A549 (cell line): ENCODE data around the gene MAGI2. TPM values are rescaled to one million over a fixed set of nuclear protein-coding genes. Genes with fewer than 3 reads are reported as not detected.

ENCODE experiments used
- ATAC-seq, 2 experiments: fragments of 200-7000 bp in 1 of 2; fragments of >200 bp in 1 of 2; cut with Nextera tagmentation in 1 of 2; cut with Tn5 transposase in 1 of 2; 3 replicates each; pipeline versions ENCODE4 v1.8.0 to v1.9.1; 2018 to 2020; ENCODE audit warnings: mild to moderate bottlenecking in 1 of 2, moderate library complexity in 1 of 2
- CTCF ChIA-PET: fragments of 300-600 bp; sonication (Branson Sonifier 250); formaldehyde crosslinking; extraction: SDS; loops from one replicate; lab custom pipeline; 2021; ENCODE audit warnings: antibody characterized with exemption, inconsistent platforms; lab: Yijun Ruan, JAX
- POLR2A ChIA-PET: fragments of 350-600 bp; formaldehyde crosslinking; extraction: SDS; loops from one replicate; lab custom pipeline; 2021; ENCODE audit warnings: antibody characterized with exemption, inconsistent platforms; lab: Yijun Ruan, JAX
- DNase-seq, 2 experiments: peaks; one replicate each; pipeline versions ENCODE4 v3.0.0 to v3.0.0-alpha.2; 2011 to 2016; ENCODE audit warnings: low read depth in 1 of 2, low spot score in 1 of 2
- FAIRE-seq: peaks from 2 replicates; lab custom pipeline; 2011; peaks lifted over from hg19 to GRCh38; lab: Jason Lieb, UNC
- H3K27ac ChIP-seq, 2 experiments: fragments of >200 bp; sonication (Bioruptor Twin); formaldehyde crosslinking; 3 replicates each; pipeline ENCODE4 v1.5.1; 2016 to 2017
- H3K4me1 ChIP-seq: fragments of >200 bp; sonication (Bioruptor Twin); formaldehyde crosslinking; 3 replicates; pipeline ENCODE4 v1.6.1; 2016
- H3K4me2 ChIP-seq: fragments of >200 bp; sonication (Bioruptor Twin); formaldehyde crosslinking; 3 replicates; pipeline ENCODE4 v1.6.1; 2016
- H3K4me3 ChIP-seq: fragments of >200 bp; sonication (Bioruptor Twin); formaldehyde crosslinking; 3 replicates; pipeline ENCODE4 v1.5.1; 2016
- H3K9me3 ChIP-seq: fragments of >200 bp; sonication (Bioruptor Twin); formaldehyde crosslinking; 3 replicates; pipeline ENCODE4 v1.6.1; 2016
- BHLHE40 ChIP-seq: IDR thresholded peaks from 2 replicates; pipeline ENCODE4 v1.6.1; 2012; ENCODE audit warnings: low read depth, low read length, inconsistent platforms
- CBX8 ChIP-seq: fragments of 200-600 bp; sonication (generic); IDR thresholded peaks from 2 replicates; pipeline ENCODE4 v1.6.1; 2016
- EHF ChIP-seq: fragments of 250-450 bp; sonication (Bioruptor Pico); IDR thresholded peaks from 2 replicates; pipeline ENCODE4 v1.5.0; 2020; ENCODE audit warnings: mild to moderate bottlenecking
- EHMT2 ChIP-seq: fragments of 200-600 bp; sonication (generic); IDR thresholded peaks from 2 replicates; pipeline ENCODE4 v1.6.1; 2016; ENCODE audit warnings: antibody characterized with exemption, low read depth, mild to moderate bottlenecking, moderate library complexity
- GATA3 ChIP-seq: IDR thresholded peaks from 2 replicates; pipeline ENCODE4 v1.6.1; 2012; ENCODE audit warnings: borderline replicate concordance
- HEYL ChIP-seq: fragments of 250-450 bp; sonication (Bioruptor Pico); IDR thresholded peaks from 2 replicates; pipeline ENCODE4 v1.8.0; 2021; ENCODE audit warnings: mild to moderate bottlenecking, moderate library complexity
- HOXB13 ChIP-seq: fragments of 250-450 bp; sonication (Bioruptor Pico); IDR thresholded peaks from 2 replicates; pipeline ENCODE4 v1.5.0; 2020; ENCODE audit warnings: low read depth, mild to moderate bottlenecking, moderate library complexity
- JUN ChIP-seq, 2 experiments: fragments of >200 bp; sonication (Bioruptor Twin); formaldehyde crosslinking; IDR thresholded peaks; 2 replicates in 1 of 2; 3 replicates in 1 of 2; pipeline ENCODE4 v1.6.1; 2016 to 2017
- KDM1A ChIP-seq: fragments of 200-600 bp; sonication (generic); IDR thresholded peaks from 2 replicates; pipeline ENCODE4 v1.6.1; 2016; ENCODE audit warnings: low read depth, mild to moderate bottlenecking
- MAFK ChIP-seq: fragments of 450-650 bp; IDR thresholded peaks from 2 replicates; pipeline ENCODE4 v1.6.1; 2014; ENCODE audit not compliant: partially characterized antibody
- MAZ ChIP-seq: fragments of 150-350 bp; IDR thresholded peaks from 2 replicates; pipeline ENCODE4 v1.6.1; 2014; ENCODE audit warnings: antibody characterized with exemption, low read depth, low read length, borderline replicate concordance
- MYC ChIP-seq: IDR thresholded peaks from 2 replicates; pipeline ENCODE4 v1.6.1; 2012; ENCODE audit warnings: mild to moderate bottlenecking, inconsistent platforms, low read length, improper control_type of control experiment, borderline replicate concordance
- NPAS2 ChIP-seq: fragments of 250-450 bp; sonication (Bioruptor Pico); IDR thresholded peaks from 2 replicates; pipeline ENCODE4 v1.8.0; 2022; ENCODE audit warnings: mild to moderate bottlenecking, moderate library complexity, borderline replicate concordance
- PHF8 ChIP-seq: fragments of 200-600 bp; sonication (generic); IDR thresholded peaks from 2 replicates; pipeline ENCODE4 v1.6.1; 2016; ENCODE audit warnings: low read depth, mild to moderate bottlenecking, antibody characterized with exemption, moderate library complexity, borderline replicate concordance
- POLR2A ChIP-seq: IDR thresholded peaks from 2 replicates; pipeline ENCODE4 v1.6.1; 2012; ENCODE audit warnings: mild to moderate bottlenecking, low read length
- RAD21 ChIP-seq, 2 experiments: fragments of >200 bp in 1 of 2; sonication (Bioruptor Twin) in 1 of 2; formaldehyde crosslinking in 1 of 2; IDR thresholded peaks in 1 of 2; conservative IDR thresholded peaks in 1 of 2; 2 replicates in 1 of 2; 3 replicates in 1 of 2; pipeline ENCODE4 v1.6.1; 2012 to 2018; ENCODE audit warnings: inconsistent platforms in 1 of 2
- RNF2 ChIP-seq: fragments of 200-600 bp; sonication (generic); IDR thresholded peaks from 2 replicates; pipeline ENCODE4 v1.6.1; 2016; ENCODE audit warnings: low read depth, mild to moderate bottlenecking, antibody characterized with exemption, moderate library complexity, borderline replicate concordance
- TP53 ChIP-seq: fragments of 250-450 bp; sonication (Bioruptor Pico); IDR thresholded peaks from 2 replicates; pipeline ENCODE4 v1.5.0; 2021; ENCODE audit warnings: mild to moderate bottlenecking, moderate library complexity
- ZC3H11A ChIP-seq: fragments of 450-650 bp; IDR thresholded peaks from 2 replicates; pipeline ENCODE4 v1.6.1; 2014; ENCODE audit warnings: antibody characterized with exemption, mild to moderate bottlenecking
- ZSCAN20 ChIP-seq: fragments of 250-450 bp; sonication (Bioruptor Pico); IDR thresholded peaks from 2 replicates; pipeline ENCODE4 v1.8.0; 2022; ENCODE audit warnings: mild to moderate bottlenecking, moderate library complexity
- WGBS: methylation state at CpG from one replicate; pipeline ENCODE4 v1.1.6; 2017; ENCODE audit errors: missing lambda C conversion rate; 5-methylcytosine and 5-hydroxymethylcytosine counted together
- polyA plus RNA-seq, 4 experiments: library from polyadenylated mRNA; depleted of rRNA in 3 of 4; stranded (reverse); fragments of >200 nt; fragmentation: RNase III in 1 of 4; extraction: RNeasy Plus Mini Kit Qiagen cat#74134 plus additional on column Dnase treatment in 1 of 4; gene quantifications; 2 replicates in 3 of 4; 3 replicates in 1 of 4; pipeline ENCODE4 v1.2.3, GENCODE V29; 2011 to 2017
- TF ChIP-seq, protein P1 (sequence below): fragments of 450-650 bp; IDR thresholded peaks from 2 replicates; pipeline ENCODE4 v1.6.1; 2014; ENCODE audit warnings: antibody characterized with exemption
- TF ChIP-seq, protein P2 (sequence below): IDR thresholded peaks from 2 replicates; pipeline ENCODE4 v1.6.1; 2012
- TF ChIP-seq, protein P3 (sequence below): fragments of 150-350 bp; IDR thresholded peaks from 2 replicates; pipeline ENCODE4 v1.6.1; 2014; ENCODE audit warnings: low read depth, mild to moderate bottlenecking, low read length

Gene MAGI2
- polyA plus RNA-seq, 2 of the 4 experiments (the other 2 are of a cell fraction): 0.48 to 0.81 TPM

DNA sequence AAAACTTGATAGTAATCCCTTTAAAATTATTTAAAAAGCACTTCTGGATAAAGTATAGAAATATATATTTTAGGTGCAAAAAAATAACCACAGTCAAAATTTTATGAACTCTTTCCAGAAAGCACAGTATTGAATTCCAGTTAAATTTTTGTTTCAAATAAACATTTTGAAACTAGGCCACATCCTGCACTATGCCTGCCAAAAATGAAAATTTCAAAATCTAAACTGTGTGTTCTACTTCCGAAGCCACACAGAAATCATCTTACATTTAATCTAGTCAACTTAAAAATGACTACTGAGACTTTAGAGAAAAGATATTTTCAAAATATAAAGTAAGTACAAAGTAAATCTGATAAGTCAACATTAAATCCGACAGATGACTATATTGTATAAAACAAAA, 50.0 kb downstream of the MAGI2 start:
- Histone ChIP-seq H3K4me3 (no peak overlapping the region), H3K4me2 (no peak overlapping the region), H3K4me1 (peaks cover 12% of the 10 kb centered on the region; the same call in 2 of the 3 replicates), H3K27ac (no peak overlapping the region), H3K9me3 (no peaks in the 10 kb centered on the region)
- ChIA-PET CTCF (interaction anchor here (1.5 kb wide), 1 partner anchor 16 kb away, joined by 3 read pairs; no protein-coding TSS in a partner anchor), POLR2A (no interaction called here)
- TF ChIP-seq MAZ: no peak
- FAIRE-seq (no peak), DNase-seq (no peak), ATAC-seq (no peak)
- 78% methylated on average over 2 of the region's 2 CpGs for WGBS

DNA sequence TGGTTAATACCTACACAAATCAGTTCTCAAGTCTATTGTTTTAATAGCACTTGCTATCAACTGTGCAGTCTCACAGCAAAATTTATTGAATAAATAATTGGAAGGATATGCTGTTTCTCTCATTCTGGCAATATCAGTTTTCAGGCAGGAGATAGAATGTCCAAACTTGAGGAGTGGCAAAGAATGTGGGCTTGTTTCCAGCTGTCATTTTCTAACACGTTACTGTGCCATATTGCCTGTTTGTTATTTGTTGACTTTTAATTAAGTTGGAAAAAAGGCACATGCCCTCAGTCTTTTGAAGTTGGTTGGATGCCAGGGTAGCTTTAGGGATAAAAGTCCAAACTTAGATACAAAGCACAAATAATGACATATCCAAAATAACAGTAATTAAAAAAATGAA, 52.2 kb downstream of the MAGI2 start:
- WGBS: 46% methylated on average over 1 of the region's 1 CpG

DNA sequence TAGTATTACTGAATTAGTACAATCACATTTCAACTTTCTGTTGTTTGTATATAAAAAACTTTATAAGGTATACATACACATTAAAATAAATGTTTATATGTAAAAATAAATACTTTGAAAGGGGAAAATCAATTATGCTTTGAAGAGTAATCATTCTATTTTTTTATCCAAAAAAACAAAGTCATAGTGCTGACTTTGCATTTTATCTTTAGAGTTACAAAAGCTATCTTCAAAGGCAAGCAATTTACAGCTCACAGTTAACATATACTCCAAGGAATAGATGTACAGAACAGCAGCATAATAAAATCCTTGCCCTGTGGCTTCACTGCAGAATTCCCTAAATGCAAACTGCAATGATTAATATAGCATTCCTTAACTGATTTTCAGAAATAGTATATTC, 53.2 kb downstream of the MAGI2 start:
- no peak overlapping the region for H3K27ac ChIP-seq
- POLR2A ChIA-PET: no interaction called here
- no peaks in the 10 kb centered on the region for H3K9me3 ChIP-seq
- no peaks in the 10 kb centered on the region for H3K4me1 ChIP-seq
- no peak overlapping the region for H3K4me2 ChIP-seq
- no peak for DNase-seq
- ATAC-seq: no peak
- H3K4me3 ChIP-seq: no peak overlapping the region
- FAIRE-seq: no peak
- TF ChIP-seq, protein P1, sequence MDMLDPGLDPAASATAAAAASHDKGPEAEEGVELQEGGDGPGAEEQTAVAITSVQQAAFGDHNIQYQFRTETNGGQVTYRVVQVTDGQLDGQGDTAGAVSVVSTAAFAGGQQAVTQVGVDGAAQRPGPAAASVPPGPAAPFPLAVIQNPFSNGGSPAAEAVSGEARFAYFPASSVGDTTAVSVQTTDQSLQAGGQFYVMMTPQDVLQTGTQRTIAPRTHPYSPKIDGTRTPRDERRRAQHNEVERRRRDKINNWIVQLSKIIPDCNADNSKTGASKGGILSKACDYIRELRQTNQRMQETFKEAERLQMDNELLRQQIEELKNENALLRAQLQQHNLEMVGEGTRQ: no peak
- peak; percentile 95 for TF ChIP-seq MAFK
- TF ChIP-seq, all 56 proteins: peak for 1
- CTCF ChIA-PET: no interaction called here

More for the DNA sequence above, 52.2 kb downstream of the MAGI2 start:
- no peaks in the 10 kb centered on the region for H3K9me3 ChIP-seq
- CTCF ChIA-PET: no interaction called here
- no peak overlapping the region for H3K4me2 ChIP-seq
- POLR2A ChIA-PET: no interaction called here
- H3K4me1 ChIP-seq: peaks cover 6% of the 10 kb centered on the region; the same call in 2 of the 3 replicates
- no peak overlapping the region for H3K4me3 ChIP-seq
- DNase-seq (no peak), FAIRE-seq (no peak), ATAC-seq (no peak)
- TF ChIP-seq GATA3 (no peak), RAD21 (conservative IDR thresholded peaks at IDR 0.05 in 1 of 2, IDR thresholded peaks at IDR 0.05 in 1 of 2) (no peak), HOXB13 (CRISPR knock-in tag) (no peak), CBX8 (no peak)
- H3K27ac ChIP-seq: no peak overlapping the region

DNA sequence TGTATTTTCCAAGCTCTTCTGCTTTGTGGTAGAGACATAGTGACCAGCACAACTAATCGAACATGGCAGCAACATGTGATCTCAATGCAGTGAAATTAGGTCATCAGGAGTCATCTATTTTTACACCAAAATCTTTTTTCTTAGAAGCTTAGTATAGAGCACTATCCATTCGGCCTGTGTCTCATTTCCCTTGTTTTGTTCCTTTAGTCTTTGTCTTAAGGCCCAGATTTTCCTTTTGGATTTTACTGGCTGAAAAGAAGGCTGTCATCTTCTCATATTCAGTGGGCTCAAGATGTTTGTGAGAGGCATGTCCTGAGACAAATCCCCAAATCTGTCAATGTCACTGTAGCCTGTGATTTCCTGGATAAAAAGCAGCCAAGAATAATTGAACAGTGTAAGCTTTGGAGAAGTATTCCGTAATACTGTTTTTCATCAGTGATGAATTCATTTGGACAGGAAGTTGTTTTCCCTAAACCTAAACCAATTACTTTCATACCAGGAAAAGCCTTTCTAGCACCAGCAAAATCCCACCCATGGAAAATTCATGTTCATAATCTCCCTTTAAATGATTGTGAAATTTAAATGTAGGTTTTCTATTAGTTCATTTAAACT, 55.2 kb downstream of the MAGI2 start:
- no peaks in the 10 kb centered on the region for H3K4me1 ChIP-seq
- ChIA-PET CTCF (no interaction called here), POLR2A (no interaction called here)
- no peak for DNase-seq
- FAIRE-seq: no peak
- no peak overlapping the region for H3K27ac ChIP-seq
- TF ChIP-seq HEYL (CRISPR knock-in tag): no peak
- no peak for TF ChIP-seq MYC
- no peak for TF ChIP-seq POLR2A
- no peak for TF ChIP-seq EHMT2
- no peak for TF ChIP-seq BHLHE40
- TF ChIP-seq PHF8: no peak
- no peaks in the 10 kb centered on the region for H3K9me3 ChIP-seq
- no peak for ATAC-seq
- 76% methylated on average over 3 of the region's 3 CpGs for WGBS
- H3K4me2 ChIP-seq: no peak overlapping the region
- H3K4me3 ChIP-seq: no peak overlapping the region

DNA sequence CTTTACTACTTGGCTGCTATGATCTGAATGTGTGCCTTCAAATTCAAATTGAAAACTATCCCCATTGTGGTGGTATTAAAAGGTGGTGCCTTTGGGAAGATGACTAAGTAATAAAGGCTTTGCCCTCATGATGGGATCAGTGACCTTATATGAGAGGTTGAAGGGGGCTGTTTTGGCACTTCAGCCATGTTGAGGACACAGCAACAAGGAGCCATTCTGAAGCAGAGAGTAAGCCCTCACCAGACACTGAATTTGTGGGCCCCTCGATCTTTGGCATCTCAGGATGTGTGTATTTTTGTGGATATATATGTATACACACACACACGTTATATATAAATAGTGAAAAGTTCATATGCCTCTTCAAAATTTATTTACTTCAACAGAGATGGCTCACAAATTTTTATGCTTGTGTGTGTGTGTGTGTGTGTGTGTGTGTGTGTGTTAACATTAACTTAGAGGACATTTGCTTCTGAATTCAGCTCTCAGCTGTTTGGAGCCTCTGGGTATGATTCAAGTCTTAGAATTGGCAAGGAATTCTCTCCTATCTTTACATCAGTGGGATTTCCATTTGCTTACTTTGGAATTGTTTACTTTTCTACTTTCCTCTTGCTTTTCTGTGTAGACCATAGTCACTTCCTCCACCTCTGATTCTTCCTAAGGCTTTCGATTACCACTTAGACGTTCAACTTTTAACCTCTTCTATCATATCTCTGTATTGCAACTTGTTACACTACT, 66.6 kb downstream of the MAGI2 start:
- POLR2A ChIA-PET: interaction anchor here (0.6 kb wide), 1 partner anchor 324 kb away, joined by 3 read pairs; no protein-coding TSS in a partner anchor
- WGBS: 21% methylated on average over 4 of the region's 4 CpGs
- H3K27ac ChIP-seq: peak overlapping the region in 1 of 2 experiments; percentile 19; a peak in 1 of 6 replicates
- H3K9me3 ChIP-seq: no peaks in the 10 kb centered on the region
- H3K4me2 ChIP-seq: peak overlapping the region; percentile 47
- CTCF ChIA-PET: no interaction called here
- peak in 1 of 2 experiments; percentile 72 for DNase-seq
- peaks cover 17% of the 10 kb centered on the region; the same call in 2 of the 3 replicates for H3K4me1 ChIP-seq
- ATAC-seq: peak; percentile 34 to 87; a peak in 4 of 6 replicates
- H3K4me3 ChIP-seq: no peak overlapping the region
- FAIRE-seq: peak; percentile 80
- TF ChIP-seq ZSCAN20 (CRISPR knock-in tag) (no peak), ZC3H11A (no peak), RAD21 (conservative IDR thresholded peaks at IDR 0.05 in 1 of 2, IDR thresholded peaks at IDR 0.05 in 1 of 2) (0 out of 5 replicates have a peak, but pooled peaks of 1 of the 2 experiments have one; percentile 9), JUN (IDR thresholded peaks at IDR 0.05) (no peak), NPAS2 (CRISPR knock-in tag) (no peak), RNF2 (no peak), CBX8 (no peak), BHLHE40 (no peak), EHMT2 (no peak), KDM1A (no peak), TP53 (no peak), POLR2A (no peak), EHF (CRISPR knock-in tag) (no peak), GATA3 (peak; percentile 87)
- TF ChIP-seq, protein P2, sequence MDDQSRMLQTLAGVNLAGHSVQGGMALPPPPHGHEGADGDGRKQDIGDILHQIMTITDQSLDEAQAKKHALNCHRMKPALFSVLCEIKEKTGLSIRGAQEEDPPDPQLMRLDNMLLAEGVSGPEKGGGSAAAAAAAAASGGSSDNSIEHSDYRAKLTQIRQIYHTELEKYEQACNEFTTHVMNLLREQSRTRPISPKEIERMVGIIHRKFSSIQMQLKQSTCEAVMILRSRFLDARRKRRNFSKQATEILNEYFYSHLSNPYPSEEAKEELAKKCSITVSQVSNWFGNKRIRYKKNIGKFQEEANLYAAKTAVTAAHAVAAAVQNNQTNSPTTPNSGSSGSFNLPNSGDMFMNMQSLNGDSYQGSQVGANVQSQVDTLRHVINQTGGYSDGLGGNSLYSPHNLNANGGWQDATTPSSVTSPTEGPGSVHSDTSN: no peak
- TF ChIP-seq, protein P3, sequence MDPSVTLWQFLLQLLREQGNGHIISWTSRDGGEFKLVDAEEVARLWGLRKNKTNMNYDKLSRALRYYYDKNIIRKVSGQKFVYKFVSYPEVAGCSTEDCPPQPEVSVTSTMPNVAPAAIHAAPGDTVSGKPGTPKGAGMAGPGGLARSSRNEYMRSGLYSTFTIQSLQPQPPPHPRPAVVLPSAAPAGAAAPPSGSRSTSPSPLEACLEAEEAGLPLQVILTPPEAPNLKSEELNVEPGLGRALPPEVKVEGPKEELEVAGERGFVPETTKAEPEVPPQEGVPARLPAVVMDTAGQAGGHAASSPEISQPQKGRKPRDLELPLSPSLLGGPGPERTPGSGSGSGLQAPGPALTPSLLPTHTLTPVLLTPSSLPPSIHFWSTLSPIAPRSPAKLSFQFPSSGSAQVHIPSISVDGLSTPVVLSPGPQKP: no peak
